Gastrocnemius medialis (tissue), 4 donors: Measurements from ENCODE around the gene EIPR1. TPM values are rescaled to one million over a fixed set of nuclear protein-coding genes. Genes with fewer than 3 reads are reported as not detected.

Experiments used
- ATAC-seq, 2 donors: fragments of 150-250 bp; one replicate each; pipeline ENCODE4 v1.9.1; 2016
- DNase-seq, 2 donors: peaks; one replicate each; pipeline ENCODE4 v3.0.0-alpha.2; 2019
- H3K27ac ChIP-seq, 4 donors: fragments of 200-600 bp; sonication (generic); 1 replicate in 1 of 4; 2 replicates in 3 of 4; pipeline ENCODE4 v1.5.1; 2016 to 2018; ENCODE audit warnings: mild to moderate bottlenecking in 2 of 4, moderate library complexity in 1 of 4
- H3K27me3 ChIP-seq, 3 donors: fragments of 200-600 bp; sonication (generic) in 2 of 3; 1 replicate in 1 of 3; 2 replicates in 2 of 3; pipeline versions ENCODE4 v1.5.1 to v1.6.0; 2016 to 2019; ENCODE audit warnings: mild to moderate bottlenecking in 1 of 3, moderate library complexity in 1 of 3
- H3K36me3 ChIP-seq, 2 donors: fragments of 200-600 bp; sonication (generic) in 1 of 2; one replicate each; pipeline ENCODE4 v1.5.1; 2017 to 2018
- H3K4me1 ChIP-seq, 2 donors: fragments of 200-600 bp; sonication (generic) in 1 of 2; one replicate each; pipeline ENCODE4 v1.5.1; 2016 to 2017; ENCODE audit warnings: mild to moderate bottlenecking in 2 of 2
- H3K4me3 ChIP-seq, 4 donors: fragments of 200-600 bp; sonication (generic) in 3 of 4; 1 replicate in 1 of 4; 2 replicates in 3 of 4; pipeline ENCODE4 v1.5.1; 2016 to 2019; ENCODE audit warnings: mild to moderate bottlenecking in 2 of 4
- H3K9me3 ChIP-seq, 3 donors: fragments of 200-600 bp; sonication (generic) in 2 of 3; 1 replicate in 1 of 3; 2 replicates in 2 of 3; pipeline ENCODE4 v1.5.1; 2016 to 2019
- POLR2A ChIP-seq, 2 donors: fragments of 450-650 bp; IDR thresholded peaks; one replicate each; pipeline ENCODE4 v1.6.1; 2017; ENCODE audit warnings: antibody characterized with exemption in 2 of 2, mild to moderate bottlenecking in 2 of 2, moderate library complexity in 2 of 2
- in situ Hi-C, 4 donors: fragments of 200-750 bp; cut with MboI; loops; one replicate each; pipeline versions ENCODE4 v1.15.0 to v1.8.0; 2017; ENCODE audit warnings: low sequenced_read_pairs in 4 of 4
- intact Hi-C: fragments of 100-400 bp; cut with DNase I; formaldehyde crosslinking; loops from one replicate; pipeline ENCODE4 v1.15.1; 2023; ENCODE audit warnings: low total_unique reads
- total RNA-seq, 4 donors: library from RNA; depleted of rRNA; stranded (reverse); fragments of >200 nt; gene quantifications; one replicate each; pipeline versions ENCODE4 v1.1.0 to v1.2.3, GENCODE V29; 2016
- TF ChIP-seq, protein P1 (sequence below), 5 experiments: fragments of 450-650 bp in 3 of 5; fragments of 200-600 bp in 2 of 5; sonication (generic) in 2 of 5; IDR thresholded peaks in 4 of 5; conservative IDR thresholded peaks in 1 of 5; 1 replicate in 4 of 5; 2 replicates in 1 of 5; pipeline ENCODE4 v1.5.1; 2016 to 2019; ENCODE audit warnings: antibody characterized with exemption in 5 of 5, mild to moderate bottlenecking in 3 of 5, moderate library complexity in 3 of 5

Gene EIPR1
- total RNA-seq, 4 donors from 2014 or later = 23.2 to 30.5 (median 24.4) TPM

DNA sequence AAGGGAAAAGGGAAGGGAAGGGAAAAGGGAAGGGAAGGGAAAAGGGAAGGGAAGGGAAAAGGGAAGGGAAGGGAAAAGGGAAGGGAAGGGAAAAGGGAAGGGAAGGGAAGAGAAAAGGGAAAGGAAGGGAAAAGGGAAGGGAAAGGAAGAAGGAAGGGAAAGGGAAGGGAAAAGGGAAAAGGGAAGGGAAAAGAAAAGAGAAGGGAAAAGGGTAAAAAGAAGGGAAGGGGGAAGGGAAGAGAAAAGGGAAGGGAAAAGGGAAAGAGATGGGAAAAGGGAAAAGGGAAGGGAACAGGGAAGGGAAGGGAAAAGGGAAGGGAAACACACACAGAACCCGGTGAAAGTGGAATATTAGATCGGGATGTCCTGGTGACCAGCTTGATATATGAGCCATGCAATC is 40.8 kb downstream of the EIPR1 start:
- no peaks in the 10 kb centered on the region for H3K27me3 ChIP-seq
- intact Hi-C loops (no loop called here), in situ Hi-C loops (no loop called here)
- H3K27ac ChIP-seq = no peak overlapping the region
- DNase-seq (no peak), ATAC-seq (no peak)
- H3K4me3 ChIP-seq = no peak overlapping the region
- H3K36me3 ChIP-seq = no peaks in the 10 kb centered on the region
- H3K4me1 ChIP-seq = no peaks in the 10 kb centered on the region
- H3K9me3 ChIP-seq = no peaks in the 10 kb centered on the region
- TF ChIP-seq POLR2A (IDR thresholded peaks at IDR 0.05) = no peak
- TF ChIP-seq, protein P1, sequence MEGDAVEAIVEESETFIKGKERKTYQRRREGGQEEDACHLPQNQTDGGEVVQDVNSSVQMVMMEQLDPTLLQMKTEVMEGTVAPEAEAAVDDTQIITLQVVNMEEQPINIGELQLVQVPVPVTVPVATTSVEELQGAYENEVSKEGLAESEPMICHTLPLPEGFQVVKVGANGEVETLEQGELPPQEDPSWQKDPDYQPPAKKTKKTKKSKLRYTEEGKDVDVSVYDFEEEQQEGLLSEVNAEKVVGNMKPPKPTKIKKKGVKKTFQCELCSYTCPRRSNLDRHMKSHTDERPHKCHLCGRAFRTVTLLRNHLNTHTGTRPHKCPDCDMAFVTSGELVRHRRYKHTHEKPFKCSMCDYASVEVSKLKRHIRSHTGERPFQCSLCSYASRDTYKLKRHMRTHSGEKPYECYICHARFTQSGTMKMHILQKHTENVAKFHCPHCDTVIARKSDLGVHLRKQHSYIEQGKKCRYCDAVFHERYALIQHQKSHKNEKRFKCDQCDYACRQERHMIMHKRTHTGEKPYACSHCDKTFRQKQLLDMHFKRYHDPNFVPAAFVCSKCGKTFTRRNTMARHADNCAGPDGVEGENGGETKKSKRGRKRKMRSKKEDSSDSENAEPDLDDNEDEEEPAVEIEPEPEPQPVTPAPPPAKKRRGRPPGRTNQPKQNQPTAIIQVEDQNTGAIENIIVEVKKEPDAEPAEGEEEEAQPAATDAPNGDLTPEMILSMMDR (IDR thresholded peaks at IDR 0.05 in 4 of 5, conservative IDR thresholded peaks at IDR 0.05 in 1 of 5) = no peak

DNA sequence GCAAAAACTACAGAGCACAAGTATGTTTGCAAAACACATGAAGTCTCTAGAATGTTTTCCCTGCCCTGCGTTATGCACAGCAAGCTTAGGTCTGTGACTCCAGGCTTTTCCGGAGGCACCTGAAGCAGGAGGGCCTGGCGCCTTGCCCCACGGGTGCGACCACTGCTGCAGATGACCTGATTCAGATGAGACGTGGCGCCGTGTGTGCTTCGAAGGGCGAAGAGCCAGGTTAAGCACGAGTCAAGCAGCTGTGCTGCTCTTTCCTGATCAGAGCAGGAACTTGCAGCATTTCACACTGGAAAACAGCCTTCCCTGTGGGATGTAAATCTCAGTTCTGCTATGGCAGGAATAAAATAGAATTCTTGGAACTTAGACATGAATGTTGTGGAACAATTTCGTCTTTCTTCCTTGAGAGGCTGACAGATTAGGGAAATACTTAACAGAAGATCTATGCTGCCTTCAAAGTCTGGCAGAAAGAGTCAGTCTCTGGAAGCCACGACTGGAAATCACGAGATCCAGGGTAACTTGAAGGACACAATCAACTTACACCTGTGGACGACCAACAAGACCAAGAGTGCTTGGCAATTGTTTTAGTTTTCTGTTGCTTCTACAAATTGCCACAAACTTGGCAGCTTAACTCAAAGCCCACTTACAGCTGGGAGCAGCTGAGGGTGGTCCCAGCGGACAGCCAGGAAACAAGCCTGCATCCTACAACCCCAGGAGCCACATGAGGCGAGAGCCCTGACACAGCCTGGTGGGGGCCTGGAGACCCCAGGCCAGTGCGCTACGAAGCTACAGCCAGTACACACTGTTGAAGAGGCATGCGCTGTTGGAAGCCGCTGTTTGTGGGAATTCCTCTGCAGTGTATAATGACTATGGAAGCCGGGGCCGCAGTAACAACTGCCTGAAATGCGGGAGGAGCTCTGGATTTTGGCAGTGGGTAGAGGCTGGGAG is 42.9 kb downstream of the EIPR1 start:
- H3K4me1 ChIP-seq = no peaks in the 10 kb centered on the region
- ATAC-seq (no peak), DNase-seq (no peak)
- H3K27me3 ChIP-seq = no peaks in the 10 kb centered on the region
- no peak for TF ChIP-seq POLR2A (IDR thresholded peaks at IDR 0.05)
- TF ChIP-seq, protein P1 (IDR thresholded peaks at IDR 0.05 in 4 of 5, conservative IDR thresholded peaks at IDR 0.05 in 1 of 5) = no peak
- no peak overlapping the region for H3K4me3 ChIP-seq
- no peak overlapping the region for H3K27ac ChIP-seq
- in situ Hi-C loops = no loop called here
- intact Hi-C loops = no loop called here
- no peaks in the 10 kb centered on the region for H3K9me3 ChIP-seq
- no peaks in the 10 kb centered on the region for H3K36me3 ChIP-seq

DNA sequence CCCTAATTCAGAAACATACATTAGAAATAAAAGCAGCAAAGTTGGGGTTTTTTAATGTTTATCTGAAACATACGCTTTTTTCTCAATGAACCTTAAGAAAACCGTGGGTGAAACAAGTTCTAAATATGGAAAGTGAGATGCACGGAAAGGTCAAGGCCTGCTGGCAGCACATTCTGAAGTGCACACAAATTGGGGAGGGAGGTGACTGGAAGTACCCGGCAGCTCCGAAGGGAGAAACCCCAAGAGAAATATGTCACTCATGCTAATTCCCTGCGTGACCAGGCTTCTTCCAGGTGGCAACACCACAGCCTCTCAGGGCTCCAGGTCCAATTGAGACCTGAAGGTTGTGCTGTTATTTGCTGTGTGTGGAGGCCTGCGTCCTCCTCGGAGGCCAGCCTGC is 45.5 kb downstream of the EIPR1 start:
- ATAC-seq = no peak
- TF ChIP-seq, protein P1 (IDR thresholded peaks at IDR 0.05 in 4 of 5, conservative IDR thresholded peaks at IDR 0.05 in 1 of 5) = no peak
- no peak for TF ChIP-seq POLR2A (IDR thresholded peaks at IDR 0.05)
- no peaks in the 10 kb centered on the region for H3K9me3 ChIP-seq
- H3K36me3 ChIP-seq = no peaks in the 10 kb centered on the region
- H3K27ac ChIP-seq = no peak overlapping the region
- H3K27me3 ChIP-seq = no peaks in the 10 kb centered on the region
- no peaks in the 10 kb centered on the region for H3K4me1 ChIP-seq
- DNase-seq = no peak
- intact Hi-C loops (no loop called here), in situ Hi-C loops (no loop called here)
- H3K4me3 ChIP-seq = no peak overlapping the region

DNA sequence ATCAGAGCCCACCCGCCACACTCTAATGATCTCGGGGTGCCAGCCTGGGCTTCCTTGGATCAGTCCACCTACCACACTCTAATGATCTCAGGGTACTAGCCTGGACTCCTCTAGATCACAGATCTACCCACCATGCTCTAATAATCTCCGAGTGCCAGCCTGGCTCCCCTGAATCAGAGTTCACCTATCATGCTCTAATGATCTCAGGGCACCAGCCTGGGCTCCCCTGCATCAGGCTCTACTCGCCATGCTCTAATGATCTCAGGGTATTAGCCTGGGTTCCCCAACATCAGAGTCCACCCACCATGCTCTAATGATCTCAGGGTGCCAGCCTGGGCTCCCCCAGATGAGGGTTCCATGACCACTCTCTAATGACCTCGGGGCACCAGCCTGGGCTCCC is 48.1 kb downstream of the EIPR1 start:
- no peak for TF ChIP-seq POLR2A (IDR thresholded peaks at IDR 0.05)
- TF ChIP-seq, protein P1 (IDR thresholded peaks at IDR 0.05 in 4 of 5, conservative IDR thresholded peaks at IDR 0.05 in 1 of 5) = no peak
- Histone ChIP-seq H3K27me3 (no peaks in the 10 kb centered on the region), H3K4me1 (no peaks in the 10 kb centered on the region), H3K4me3 (no peak overlapping the region), H3K27ac (no peak overlapping the region), H3K36me3 (no peaks in the 10 kb centered on the region), H3K9me3 (no peaks in the 10 kb centered on the region)
- DNase-seq = no peak
- in situ Hi-C loops = no loop called here
- intact Hi-C loops = no loop called here
- ATAC-seq = no peak
